Activated T-cell treated with anti-CD3 and anti-CD28 coated beads, Interleukin-2, amount 50 U/mL, for 24 hours (primary cell): Measurements from ENCODE around the gene ZNF202.
"Not testable (repeated sequence)": the region's sequence is repeated elsewhere in the genome, so short reads cannot be mapped to it uniquely, and the experiment has no call there.

ENCODE experiments used
- DNase-seq: peaks from one replicate; pipeline ENCODE4 v3.0.0-alpha.2; 2020
- H3K27ac Mint-ChIP-seq: 2 replicates; pipeline ENCODE4 v1.8.0; 2020; ENCODE audit warnings: mild to moderate bottlenecking, mixed read lengths
- H3K27me3 Mint-ChIP-seq: 2 replicates; pipeline ENCODE4 v1.8.0; 2020; ENCODE audit warnings: mixed read lengths
- H3K36me3 Mint-ChIP-seq: 2 replicates; pipeline ENCODE4 v1.8.0; 2020; ENCODE audit warnings: low read depth, mixed read lengths
- H3K4me1 Mint-ChIP-seq: 2 replicates; pipeline ENCODE4 v1.8.0; 2020; ENCODE audit warnings: low read depth, mixed read lengths
- H3K4me3 Mint-ChIP-seq: 2 replicates; pipeline ENCODE4 v1.8.0; 2020; ENCODE audit warnings: mild to moderate bottlenecking, moderate library complexity, mixed read lengths
- H3K9me3 Mint-ChIP-seq: 2 replicates; pipeline ENCODE4 v1.8.0; 2020; ENCODE audit warnings: mixed read lengths

ZNF202 gene

GRCh38 chr11:123712627-123713026 lies 28.8 kb downstream of the ZNF202 start:
- not testable (repeated sequence) for H3K27ac Mint-ChIP-seq, H3K4me1 Mint-ChIP-seq, H3K9me3 Mint-ChIP-seq, DNase-seq, H3K4me3 Mint-ChIP-seq, H3K36me3 Mint-ChIP-seq
- H3K27me3 Mint-ChIP-seq, result peaks cover 34% of the 10 kb centered on the region

GRCh38 chr11:123707606-123708205 lies 33.8 kb downstream of the ZNF202 start:
- Mint-ChIP-seq H3K9me3 (no peaks in the 10 kb centered on the region), H3K4me1 (peaks cover 2% of the 10 kb centered on the region), H3K4me3 (no peak overlapping the region), H3K27me3 (peaks cover 12% of the 10 kb centered on the region), H3K36me3 (no peaks in the 10 kb centered on the region), H3K27ac (no peak overlapping the region)
- peak; percentile 51 for DNase-seq

GRCh38 chr11:123707206-123707605 lies 34.3 kb downstream of the ZNF202 start:
- peaks cover 2% of the 10 kb centered on the region for H3K4me1 Mint-ChIP-seq
- H3K36me3 Mint-ChIP-seq, result no peaks in the 10 kb centered on the region
- no peak overlapping the region for H3K4me3 Mint-ChIP-seq
- H3K27me3 Mint-ChIP-seq, result peaks cover 11% of the 10 kb centered on the region
- H3K9me3 Mint-ChIP-seq, result no peaks in the 10 kb centered on the region
- DNase-seq, result no peak
- H3K27ac Mint-ChIP-seq, result no peak overlapping the region

DNA sequence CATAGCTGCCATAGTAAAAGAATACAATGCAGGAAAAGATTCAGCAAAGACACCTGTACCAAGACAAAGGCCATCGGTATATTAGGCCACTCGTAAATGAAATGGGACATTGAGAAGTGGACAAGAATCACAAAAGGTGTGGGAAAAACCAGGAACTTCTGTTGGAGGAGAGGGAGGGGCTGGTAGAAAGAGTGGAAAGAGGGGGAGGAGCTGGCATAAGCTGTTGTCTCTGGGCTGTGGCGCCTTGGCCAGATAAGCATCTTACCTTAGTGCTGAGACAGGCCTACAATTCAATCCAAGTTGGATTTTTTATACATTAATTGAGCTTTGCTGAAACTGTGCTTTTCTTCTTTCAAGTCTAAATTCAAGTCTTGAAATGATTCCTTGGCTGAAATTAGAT lies 37.1 kb downstream of the ZNF202 start:
- Mint-ChIP-seq H3K36me3 (no peaks in the 10 kb centered on the region), H3K9me3 (no peaks in the 10 kb centered on the region), H3K4me3 (no peak overlapping the region), H3K4me1 (peaks cover 2% of the 10 kb centered on the region), H3K27ac (no peak overlapping the region), H3K27me3 (peaks cover 12% of the 10 kb centered on the region)
- no peak for DNase-seq

DNA sequence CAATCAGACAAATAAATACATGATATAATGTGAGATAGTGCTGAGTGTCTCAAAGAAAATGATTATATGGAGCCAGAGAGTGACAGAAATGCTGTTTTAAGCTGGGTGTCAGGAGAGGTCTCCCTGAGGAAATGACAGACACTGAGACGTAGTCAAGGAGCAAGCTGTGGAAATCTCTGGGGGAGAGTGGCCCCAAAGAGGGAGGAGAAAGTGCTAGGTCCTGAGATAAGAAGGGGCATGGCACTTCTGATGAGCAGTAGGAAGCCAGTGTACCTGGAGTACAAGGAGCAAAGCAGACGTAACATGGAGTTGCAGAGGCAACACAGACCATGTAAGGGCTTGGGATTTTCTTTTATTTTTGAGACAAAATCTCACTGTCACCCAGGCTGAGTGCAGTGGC lies 38.8 kb downstream of the ZNF202 start:
- no peak for DNase-seq

GRCh38 chr11:123702139-123702538 lies 39.3 kb downstream of the ZNF202 start:
- Mint-ChIP-seq H3K4me3 (no peak overlapping the region), H3K27ac (no peak overlapping the region), H3K9me3 (no peaks in the 10 kb centered on the region), H3K36me3 (no peaks in the 10 kb centered on the region), H3K27me3 (peaks cover 24% of the 10 kb centered on the region), H3K4me1 (no peaks in the 10 kb centered on the region)
- DNase-seq, result no peak

More for the DNA sequence above, 38.8 kb downstream of the ZNF202 start:
- H3K36me3 Mint-ChIP-seq, result no peaks in the 10 kb centered on the region
- H3K4me3 Mint-ChIP-seq, result no peak overlapping the region
- H3K4me1 Mint-ChIP-seq, result peaks cover 2% of the 10 kb centered on the region
- H3K27me3 Mint-ChIP-seq, result peaks cover 22% of the 10 kb centered on the region
- H3K9me3 Mint-ChIP-seq, result no peaks in the 10 kb centered on the region
- H3K27ac Mint-ChIP-seq, result no peak overlapping the region

- Mint-ChIP-seq H3K27me3 (peaks cover 28% of the 10 kb centered on the region), H3K4me3 (no peak overlapping the region), H3K9me3 (no peaks in the 10 kb centered on the region), H3K36me3 (no peaks in the 10 kb centered on the region), H3K27ac (no peak overlapping the region), H3K4me1 (no peaks in the 10 kb centered on the region)
- no peak for DNase-seq
These were observed 40.7 kb downstream of the ZNF202 start for GRCh38 chr11:123700772-123701171.

DNA sequence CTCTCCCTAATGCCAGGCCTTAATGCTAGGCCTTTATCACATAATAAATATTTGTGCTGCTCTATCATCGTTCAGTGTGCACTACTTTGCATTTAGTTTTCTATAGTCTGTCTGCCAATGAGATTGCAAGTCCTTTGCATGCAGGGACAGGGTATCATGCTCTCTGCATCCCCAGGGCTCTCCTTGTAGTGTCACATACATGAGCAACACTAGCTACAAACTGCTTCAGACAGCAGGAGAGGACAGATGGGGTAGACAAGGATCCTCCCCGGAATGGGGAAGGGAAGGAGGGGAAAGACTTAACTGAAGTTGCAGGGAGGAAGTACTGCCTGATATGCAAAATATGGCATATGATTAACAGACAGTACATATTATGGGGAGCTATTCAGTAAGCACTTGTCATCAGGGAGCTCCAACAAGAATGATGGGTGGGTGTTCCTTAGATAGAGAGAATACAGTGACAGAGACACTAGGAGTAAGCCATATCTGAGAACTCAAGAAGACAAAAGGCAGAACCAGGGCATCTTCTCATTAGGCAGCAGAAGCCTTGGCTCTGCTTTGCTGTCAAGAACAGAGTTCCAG lies 42.8 kb downstream of the ZNF202 start:
- H3K36me3 Mint-ChIP-seq, result no peaks in the 10 kb centered on the region
- DNase-seq, result no peak
- H3K4me1 Mint-ChIP-seq, result no peaks in the 10 kb centered on the region
- peaks cover 36% of the 10 kb centered on the region for H3K27me3 Mint-ChIP-seq
- H3K27ac Mint-ChIP-seq, result no peak overlapping the region
- no peak overlapping the region for H3K4me3 Mint-ChIP-seq
- no peaks in the 10 kb centered on the region for H3K9me3 Mint-ChIP-seq

GRCh38 chr11:123696183-123696582 lies 45.3 kb downstream of the ZNF202 start:
- Mint-ChIP-seq H3K4me1 (no peaks in the 10 kb centered on the region), H3K27ac (no peak overlapping the region), H3K27me3 (peaks cover 41% of the 10 kb centered on the region), H3K4me3 (no peak overlapping the region), H3K36me3 (no peaks in the 10 kb centered on the region), H3K9me3 (no peaks in the 10 kb centered on the region)
- no peak for DNase-seq

GRCh38 chr11:123695231-123695630 lies 46.2 kb downstream of the ZNF202 start:
- Mint-ChIP-seq H3K27me3 (peaks cover 38% of the 10 kb centered on the region), H3K27ac (no peak overlapping the region), H3K36me3 (no peaks in the 10 kb centered on the region), H3K4me1 (peaks cover 3% of the 10 kb centered on the region), H3K4me3 (no peak overlapping the region), H3K9me3 (no peaks in the 10 kb centered on the region)
- no peak for DNase-seq

- Mint-ChIP-seq H3K27me3 (peaks cover 36% of the 10 kb centered on the region), H3K4me3 (no peak overlapping the region), H3K9me3 (no peaks in the 10 kb centered on the region)
These were observed 46.9 kb downstream of the ZNF202 start for GRCh38 chr11:123694551-123694950.

DNA sequence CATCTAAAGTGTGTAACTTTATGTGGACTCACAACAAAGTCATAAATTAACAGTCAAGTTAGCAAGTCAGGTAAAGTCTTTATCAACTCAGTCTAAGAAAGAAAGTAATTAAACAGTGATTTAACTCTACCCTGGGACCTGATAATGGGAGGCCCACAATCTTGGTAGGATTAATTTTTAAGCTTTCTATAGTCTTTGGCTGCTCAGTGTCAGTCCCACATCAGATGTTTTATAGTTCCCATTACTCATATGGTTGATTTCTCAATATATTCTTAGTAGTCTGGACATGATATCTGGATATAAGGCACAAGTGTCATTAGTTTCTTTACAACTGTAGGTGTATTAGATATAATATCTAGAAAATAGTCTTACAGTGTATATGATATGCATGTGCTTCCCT lies 48.5 kb downstream of the ZNF202 start:
- Mint-ChIP-seq H3K27ac (no peak overlapping the region), H3K4me1 (peaks cover 3% of the 10 kb centered on the region), H3K27me3 (peaks cover 25% of the 10 kb centered on the region), H3K4me3 (no peak overlapping the region), H3K36me3 (no peaks in the 10 kb centered on the region), H3K9me3 (no peaks in the 10 kb centered on the region)
- DNase-seq, result no peak

More at GRCh38 chr11:123694551-123694950, 46.9 kb downstream of the ZNF202 start:
- Mint-ChIP-seq H3K36me3 (no peaks in the 10 kb centered on the region), H3K4me1 (peaks cover 3% of the 10 kb centered on the region), H3K27ac (no peak overlapping the region)
- DNase-seq, result no peak

DNA sequence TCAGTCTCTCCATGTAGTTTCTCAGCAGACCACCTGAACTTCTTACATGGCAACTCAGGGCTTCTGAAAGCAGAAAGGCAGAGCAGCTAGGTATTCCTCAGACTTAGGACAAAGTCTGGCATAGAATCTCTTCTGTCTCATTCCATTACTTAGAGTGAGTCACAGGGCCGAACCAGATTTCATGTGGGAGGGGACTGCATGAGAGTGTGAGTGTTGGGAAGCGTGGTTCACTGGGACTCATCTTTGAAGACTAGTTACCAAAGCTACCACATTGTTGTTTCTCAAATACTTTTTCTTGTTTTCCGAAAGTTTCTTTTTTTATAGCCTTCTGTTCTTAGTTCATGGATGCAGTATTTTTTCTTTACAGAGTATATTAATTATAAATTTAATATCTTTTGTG lies 51.0 kb downstream of the ZNF202 start:
- no peaks in the 10 kb centered on the region for H3K9me3 Mint-ChIP-seq
- H3K36me3 Mint-ChIP-seq, result no peaks in the 10 kb centered on the region
- H3K27me3 Mint-ChIP-seq, result peaks cover 19% of the 10 kb centered on the region
- no peak for DNase-seq
- H3K27ac Mint-ChIP-seq, result no peak overlapping the region
- peaks cover 3% of the 10 kb centered on the region for H3K4me1 Mint-ChIP-seq
- H3K4me3 Mint-ChIP-seq, result no peak overlapping the region

DNA sequence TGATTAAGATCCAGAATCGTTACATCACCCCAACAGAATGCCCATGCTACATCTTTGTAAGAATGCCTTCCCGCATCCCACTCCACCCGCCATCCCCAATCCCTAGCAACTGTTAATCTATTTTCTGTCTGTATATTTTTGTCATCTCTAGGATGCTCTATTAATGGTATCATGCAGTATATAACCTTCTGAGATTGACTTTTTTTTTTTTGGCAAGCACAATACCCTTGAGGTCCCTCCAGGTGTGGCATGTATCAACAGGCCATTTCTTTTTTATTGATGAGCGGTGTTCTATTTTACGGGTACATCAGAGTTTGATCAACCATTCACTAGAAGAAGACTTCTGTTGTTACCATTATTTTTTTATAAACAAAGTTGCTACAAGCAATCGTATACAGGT lies 56.9 kb downstream of the ZNF202 start:
- Mint-ChIP-seq H3K27ac (no peak overlapping the region), H3K27me3 (no peaks in the 10 kb centered on the region), H3K4me1 (peaks cover 21% of the 10 kb centered on the region), H3K36me3 (no peaks in the 10 kb centered on the region), H3K9me3 (no peaks in the 10 kb centered on the region), H3K4me3 (no peak overlapping the region)
- no peak for DNase-seq

- no peaks in the 10 kb centered on the region for H3K36me3 Mint-ChIP-seq
- H3K27me3 Mint-ChIP-seq, result no peaks in the 10 kb centered on the region
- no peak overlapping the region for H3K4me3 Mint-ChIP-seq
- peaks cover 21% of the 10 kb centered on the region for H3K4me1 Mint-ChIP-seq
- no peak for DNase-seq
- H3K9me3 Mint-ChIP-seq, result no peaks in the 10 kb centered on the region
- no peak overlapping the region for H3K27ac Mint-ChIP-seq
These were observed 57.9 kb downstream of the ZNF202 start for GRCh38 chr11:123683428-123684170.
